GM18951 (cell line): ENCODE data around the gene HIVEP3.

ENCODE experiments used
- POLR2A ChIP-seq: IDR thresholded peaks from 4 replicates; pipeline ENCODE4 v1.6.1; 2011; ENCODE audit warnings: mild to moderate bottlenecking; ENCODE audit not compliant: insufficient read length, insufficient read depth; ENCODE audit errors: extremely low read depth
- in situ Hi-C: fragments of 300-500 bp; cut with MboI; formaldehyde crosslinking; loops from one replicate; pipeline ENCODE4 v1.12.0; 2022; ENCODE audit warnings: low sequenced_read_pairs, mixed read lengths, inconsistent platforms; ENCODE audit not compliant: unreplicated experiment

Gene HIVEP3

DNA sequence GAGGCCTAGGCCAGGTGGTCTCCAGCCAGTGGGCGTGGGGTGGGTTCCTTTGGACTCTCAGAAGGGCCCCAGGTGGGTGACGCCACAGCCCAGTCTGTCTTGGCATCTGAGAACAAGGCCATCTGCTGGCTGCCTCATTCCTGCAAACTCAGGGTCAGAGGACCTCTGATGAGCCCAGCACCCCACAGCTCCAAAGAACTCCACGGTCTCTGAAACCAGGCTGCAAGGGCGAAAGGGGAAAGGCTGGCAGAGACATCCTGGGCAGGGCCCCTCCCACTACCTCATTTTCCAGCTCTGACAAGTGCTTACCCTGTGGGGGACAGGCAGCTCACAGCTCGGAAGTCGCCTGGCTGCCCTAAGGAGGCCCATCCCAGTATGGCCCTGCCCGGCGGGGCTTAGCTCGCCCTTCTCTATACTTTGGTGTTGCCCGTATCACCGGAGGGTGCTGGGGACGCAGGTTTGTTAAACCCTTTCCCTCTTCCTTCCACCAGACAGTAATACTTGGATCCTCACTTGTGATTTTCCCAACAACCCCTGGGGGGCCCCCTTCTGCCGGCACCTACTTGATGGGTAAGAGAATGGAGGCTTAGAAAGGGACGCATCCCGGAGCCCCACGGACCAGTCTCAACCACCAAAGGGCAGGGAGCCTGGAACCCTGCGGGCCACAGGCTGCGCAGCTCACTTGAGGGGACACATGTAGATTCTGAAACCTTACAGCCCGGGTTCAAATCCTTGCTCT lies 423.3 kb downstream of the HIVEP3 start:
- in situ Hi-C loops: no loop called here
- TF ChIP-seq POLR2A: no peak

DNA sequence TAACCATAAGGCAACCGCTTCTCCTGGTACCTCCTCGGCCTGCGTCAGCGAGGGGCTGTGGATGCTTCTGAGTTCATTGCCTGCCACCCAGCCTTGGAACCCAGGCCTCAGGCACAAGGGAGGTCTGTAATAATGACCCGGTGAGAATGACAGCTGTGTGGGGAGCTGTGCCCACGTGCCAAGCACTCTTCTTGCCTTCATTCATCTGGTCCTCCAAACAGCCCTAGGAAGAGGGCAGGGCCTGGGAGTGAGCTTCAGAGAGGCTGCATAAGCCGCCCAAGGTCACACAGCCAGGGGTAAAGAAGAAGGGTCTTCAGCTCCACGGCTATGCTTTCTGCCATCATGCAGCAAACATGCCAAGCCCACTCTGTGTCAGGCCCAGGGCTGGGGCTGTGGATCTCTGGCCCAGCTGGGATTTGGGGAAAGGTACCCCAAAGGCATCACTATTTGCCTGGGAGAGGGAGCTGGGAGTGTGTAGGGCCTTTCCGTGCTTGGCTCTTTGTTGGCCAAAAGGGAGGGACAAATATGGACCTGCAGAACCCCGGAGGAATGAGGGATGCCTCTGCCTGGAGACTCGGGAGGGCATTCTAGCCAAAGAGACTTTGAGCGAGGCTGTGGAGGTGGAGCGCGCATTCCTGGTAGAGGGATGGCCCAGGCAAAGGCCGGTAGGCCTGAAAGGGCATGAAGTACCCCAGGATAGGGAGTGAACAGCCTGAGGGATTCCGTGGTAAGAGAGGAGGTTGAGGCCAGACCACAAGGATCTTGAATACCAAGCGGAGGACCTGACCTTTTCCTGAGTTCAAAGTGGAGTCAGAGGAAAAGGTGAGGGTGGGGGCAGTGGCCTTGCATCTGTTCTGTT lies 424.1 kb downstream of the HIVEP3 start:
- in situ Hi-C loops: no loop called here
- TF ChIP-seq POLR2A: no peak

DNA sequence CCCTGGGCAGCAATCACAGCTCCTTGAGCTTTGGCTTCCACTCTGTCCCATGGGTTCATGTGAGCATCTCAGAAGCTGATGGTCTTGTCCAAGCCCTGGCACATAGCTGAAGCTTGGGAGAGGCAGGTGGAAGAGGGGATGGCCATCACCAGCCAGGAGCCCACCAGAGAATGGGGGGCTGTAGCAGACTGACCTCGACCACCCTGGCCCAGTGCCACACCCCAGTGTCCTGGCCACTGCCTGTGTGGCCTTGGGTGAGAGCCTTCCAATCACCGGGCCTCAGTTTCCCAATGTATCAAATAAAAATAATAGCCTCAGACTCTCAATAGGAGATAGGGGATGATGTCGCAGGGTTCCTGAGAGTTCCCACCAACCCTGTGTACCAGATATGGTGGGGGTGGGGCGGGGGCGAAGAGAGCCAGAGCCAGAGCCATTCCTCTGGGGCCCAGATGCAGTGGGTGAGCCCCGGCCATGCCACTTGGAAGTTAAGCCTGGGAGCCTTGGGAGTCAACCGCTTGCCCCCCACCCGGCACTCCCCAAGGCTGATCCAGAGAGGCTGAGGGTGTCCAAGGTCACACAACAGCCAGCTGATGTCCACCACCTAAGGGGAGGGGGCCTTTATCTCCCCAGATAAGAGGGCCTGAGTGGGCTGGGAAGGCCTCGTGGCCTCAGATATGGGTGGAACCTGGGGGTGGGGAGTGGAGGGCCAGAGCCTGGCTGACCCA lies 424.9 kb downstream of the HIVEP3 start:
- in situ Hi-C loops: no loop called here
- no peak for TF ChIP-seq POLR2A

DNA sequence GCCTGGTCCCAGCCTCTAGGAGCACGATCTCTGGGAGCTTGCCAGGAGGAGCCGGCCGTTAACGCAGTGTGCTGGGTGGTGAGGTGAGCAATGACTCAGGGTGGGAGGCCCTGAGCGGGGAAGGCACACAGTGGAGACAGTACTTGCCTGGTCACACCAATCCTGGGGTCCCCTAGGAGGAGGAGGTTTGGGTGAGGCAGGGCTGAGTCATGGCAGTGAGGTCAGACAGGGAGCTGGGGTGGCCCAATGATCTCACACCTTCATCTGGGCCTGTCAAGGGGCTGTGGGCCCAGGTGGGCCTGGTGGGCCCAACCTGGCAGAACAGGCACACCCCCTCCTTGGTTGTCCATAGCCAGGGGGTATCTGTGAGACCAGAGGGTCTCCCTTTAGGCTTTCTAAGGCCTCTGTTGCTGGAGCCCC lies 425.6 kb downstream of the HIVEP3 start:
- no peak for TF ChIP-seq POLR2A
- in situ Hi-C loops: no loop called here

DNA sequence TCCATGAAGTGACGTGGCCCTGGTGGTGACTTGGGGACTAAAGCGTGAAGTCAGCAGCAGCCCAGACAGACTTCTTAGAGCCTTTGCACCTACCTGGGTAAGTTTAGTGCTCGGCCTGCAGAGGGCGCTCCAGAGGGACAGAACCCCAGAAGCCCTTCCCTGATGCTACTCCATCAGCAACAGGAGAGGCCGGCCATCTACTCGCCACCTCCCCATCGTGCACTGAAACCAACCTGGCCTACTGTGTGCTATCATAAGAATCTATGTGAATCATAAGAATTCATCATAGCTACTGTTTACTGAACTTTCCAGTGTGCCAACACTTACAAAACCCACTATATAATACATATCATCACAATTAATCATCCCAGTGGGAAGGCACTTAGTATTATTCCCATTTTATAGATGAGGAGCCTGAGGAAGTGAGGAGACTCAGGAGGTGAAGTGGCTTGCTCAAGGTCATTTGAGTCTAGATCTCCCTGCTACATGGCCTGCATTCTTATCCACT lies 426.3 kb downstream of the HIVEP3 start:
- in situ Hi-C loops: no loop called here
- TF ChIP-seq POLR2A: no peak

DNA sequence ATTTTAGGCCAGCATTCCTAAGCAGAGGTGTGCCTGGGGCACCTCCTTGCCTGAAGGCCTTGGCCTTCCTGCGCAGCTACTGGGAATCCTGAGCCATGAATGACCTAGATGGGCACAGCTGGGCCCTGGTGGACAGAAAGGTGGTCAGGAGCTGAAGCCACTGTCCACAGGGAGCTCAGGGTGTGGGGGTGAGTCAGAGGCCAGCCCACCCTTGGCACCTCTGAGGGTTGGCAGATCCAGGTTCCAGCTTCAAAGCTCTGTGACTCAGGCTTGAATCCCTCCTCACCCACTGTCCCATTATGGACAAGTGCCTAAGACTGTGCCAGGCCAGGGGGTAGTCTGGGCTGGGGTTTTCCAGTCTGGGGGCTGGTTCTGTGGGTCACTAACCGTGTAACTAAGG lies 427.8 kb downstream of the HIVEP3 start:
- no peak for TF ChIP-seq POLR2A
- in situ Hi-C loops: no loop called here

DNA sequence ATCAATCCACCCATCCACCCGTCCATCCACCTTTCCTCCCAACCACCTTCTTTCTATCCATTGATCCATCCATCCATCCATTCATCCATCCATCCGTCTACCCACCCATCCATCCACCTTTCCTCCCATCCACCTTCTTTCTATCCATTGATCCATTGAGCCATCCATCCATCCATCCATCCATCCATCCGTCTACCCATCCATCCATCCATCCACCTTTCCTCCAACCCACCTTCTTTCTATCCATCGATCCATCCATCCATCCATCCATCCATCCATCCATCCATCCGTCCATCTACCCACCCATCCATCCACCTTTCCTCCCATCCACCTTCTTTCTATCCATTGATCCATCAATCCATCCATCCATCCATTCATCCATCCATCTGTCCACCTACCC lies 429.2 kb downstream of the HIVEP3 start:
- in situ Hi-C loops: no loop called here

DNA sequence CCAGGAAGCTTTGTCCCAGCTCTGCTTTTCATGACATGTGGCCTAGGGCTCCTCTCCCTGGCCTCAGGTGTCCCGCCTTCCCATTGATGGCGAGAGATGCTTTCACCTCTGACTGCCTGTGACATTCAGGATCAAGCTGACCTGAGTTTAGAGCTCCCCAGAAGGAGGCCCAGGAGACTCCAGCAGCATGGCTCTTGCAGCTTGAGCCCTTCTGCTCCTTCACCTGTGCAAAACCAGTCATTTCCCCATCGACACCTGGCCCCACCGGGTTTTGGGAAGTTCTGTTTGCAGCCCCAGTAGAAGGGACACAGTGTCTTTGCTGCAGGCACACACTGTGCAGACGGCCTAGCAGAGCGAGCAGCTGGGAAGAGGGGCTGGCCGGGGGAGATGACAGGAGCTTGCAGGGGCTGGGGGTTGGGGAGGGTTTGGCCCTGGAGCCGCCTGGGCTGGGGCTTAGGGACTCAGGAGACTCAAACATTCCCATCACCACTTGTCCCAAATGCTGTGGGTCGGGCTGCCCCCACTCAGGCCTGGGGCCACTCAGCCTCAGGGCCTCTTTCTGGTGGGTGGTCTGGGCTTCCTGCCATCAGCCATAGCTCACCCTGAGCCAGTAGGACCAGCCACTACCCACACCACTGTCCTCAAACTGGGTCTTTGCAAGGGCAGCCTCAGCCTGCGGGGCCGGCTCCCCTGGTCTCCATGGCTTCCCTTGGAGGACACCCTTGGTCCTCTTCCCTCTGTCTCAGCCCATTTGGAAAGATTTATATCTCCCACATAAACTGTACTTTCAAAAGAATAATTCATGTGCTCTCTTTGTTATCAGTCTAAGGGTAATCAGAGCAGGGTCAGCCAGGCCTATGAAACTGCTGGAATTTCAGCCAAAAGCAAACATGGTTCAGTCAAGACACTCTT lies 430.4 kb downstream of the HIVEP3 start:
- in situ Hi-C loops: no loop called here
- no peak for TF ChIP-seq POLR2A

More for the DNA sequence above, 429.2 kb downstream of the HIVEP3 start:
- TF ChIP-seq POLR2A: no peak

DNA sequence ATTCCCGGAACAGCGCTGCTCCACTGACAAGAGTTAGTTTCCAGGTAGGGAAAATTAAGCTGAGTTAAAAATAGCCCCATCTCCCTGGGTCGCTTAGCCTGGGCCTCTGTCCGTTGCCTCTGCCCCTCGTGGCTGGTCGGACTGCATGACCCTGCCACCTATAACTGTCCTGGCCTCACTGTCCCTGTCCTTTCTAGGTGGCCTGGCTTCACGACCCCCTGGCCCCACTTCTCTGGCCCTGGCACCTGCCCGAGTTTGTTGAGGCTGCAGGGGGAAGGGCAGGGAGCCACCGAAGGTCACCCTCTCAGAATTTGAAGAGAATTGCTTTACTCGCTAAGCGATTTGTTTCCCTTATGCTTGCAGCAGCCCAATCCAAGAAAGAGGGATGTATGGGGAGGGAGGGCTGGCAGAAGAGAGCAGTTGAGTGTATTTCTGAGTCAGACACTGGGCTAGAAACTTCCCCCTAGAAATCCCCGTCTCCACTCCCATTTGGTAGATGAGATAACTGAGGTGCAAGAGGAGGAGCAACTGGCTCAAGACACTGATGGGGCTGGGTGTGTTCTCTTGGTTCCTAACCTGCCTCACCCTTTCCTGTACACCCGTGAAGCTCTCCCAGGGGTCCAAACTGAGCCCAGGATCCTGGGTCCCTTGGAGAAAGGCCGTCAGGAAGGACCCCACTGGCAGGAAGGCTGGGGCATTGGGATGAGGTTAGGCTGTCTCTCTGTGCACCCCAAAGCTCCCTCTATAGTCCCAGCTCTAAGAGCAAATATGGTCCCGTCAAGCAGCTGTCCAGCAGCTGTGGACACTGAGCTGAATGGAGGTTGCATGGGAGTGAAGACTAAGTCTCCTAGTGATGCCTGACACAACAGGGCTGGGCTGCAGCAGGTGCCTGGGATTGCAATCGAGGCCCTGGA lies 431.3 kb downstream of the HIVEP3 start:
- TF ChIP-seq POLR2A: no peak
- in situ Hi-C loops: no loop called here

DNA sequence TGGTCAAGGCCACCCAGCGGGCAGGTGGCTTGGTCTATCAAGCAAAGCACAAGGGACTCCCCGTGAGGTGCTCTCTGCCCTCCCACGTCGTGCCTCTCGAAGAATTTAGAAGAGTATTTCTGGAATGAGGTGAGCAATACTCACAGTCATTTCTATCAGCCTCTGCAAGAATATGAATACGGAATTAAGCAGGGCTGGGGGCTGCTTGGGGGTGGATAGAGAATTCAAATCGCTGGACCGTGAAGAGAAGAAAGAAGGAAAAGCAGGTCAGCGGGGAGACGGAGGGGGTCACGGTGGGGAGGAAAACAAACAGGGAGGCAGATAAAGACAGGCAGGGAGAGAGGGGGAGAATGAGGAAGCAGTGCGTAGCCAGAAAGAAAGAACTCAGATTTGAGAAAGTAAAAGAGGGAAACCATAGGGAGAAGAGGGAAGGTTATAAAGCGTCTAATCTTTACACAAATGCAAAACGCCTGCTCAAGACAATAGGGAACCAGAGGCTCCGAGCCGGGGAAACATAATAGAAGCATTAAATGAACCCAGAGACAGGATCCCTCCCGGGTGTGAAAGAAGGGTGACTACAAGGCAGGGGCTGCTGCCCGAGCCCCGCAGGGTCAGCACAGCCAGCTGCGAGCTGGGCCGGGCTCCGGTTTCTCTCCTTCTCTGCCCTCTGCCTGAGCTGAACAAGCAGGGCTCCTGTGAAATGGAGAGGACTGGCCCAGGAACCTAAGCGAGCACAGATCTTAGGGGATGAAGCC lies 432.2 kb downstream of the HIVEP3 start:
- in situ Hi-C loops: no loop called here
- TF ChIP-seq POLR2A: no peak

DNA sequence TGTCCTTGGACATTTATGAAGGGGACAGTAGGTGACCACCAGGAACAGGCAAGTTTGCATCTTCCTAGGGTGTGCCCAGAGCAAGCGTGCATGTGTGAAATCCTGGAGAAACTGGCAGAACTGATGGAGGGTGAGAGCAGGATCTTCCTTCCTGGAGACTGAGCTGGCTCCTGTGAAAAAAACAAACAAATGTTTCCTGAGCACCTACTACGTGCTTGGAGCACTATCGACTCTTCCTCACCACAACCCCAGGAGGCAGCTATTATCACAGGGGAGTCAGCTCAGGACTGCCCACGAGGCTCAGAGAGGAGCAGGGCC lies 432.7 kb downstream of the HIVEP3 start:
- in situ Hi-C loops: no loop called here
- TF ChIP-seq POLR2A: no peak
